ENCODE measurements around the gene NGRN.
A peak's percentile ranks its signal among the peaks of the same experiment; 100 is the strongest.
"Not testable (repeated sequence)": the region's sequence is repeated elsewhere in the genome, so short reads cannot be mapped to it uniquely, and the experiment has no call there.

The NGRN gene

DNA sequence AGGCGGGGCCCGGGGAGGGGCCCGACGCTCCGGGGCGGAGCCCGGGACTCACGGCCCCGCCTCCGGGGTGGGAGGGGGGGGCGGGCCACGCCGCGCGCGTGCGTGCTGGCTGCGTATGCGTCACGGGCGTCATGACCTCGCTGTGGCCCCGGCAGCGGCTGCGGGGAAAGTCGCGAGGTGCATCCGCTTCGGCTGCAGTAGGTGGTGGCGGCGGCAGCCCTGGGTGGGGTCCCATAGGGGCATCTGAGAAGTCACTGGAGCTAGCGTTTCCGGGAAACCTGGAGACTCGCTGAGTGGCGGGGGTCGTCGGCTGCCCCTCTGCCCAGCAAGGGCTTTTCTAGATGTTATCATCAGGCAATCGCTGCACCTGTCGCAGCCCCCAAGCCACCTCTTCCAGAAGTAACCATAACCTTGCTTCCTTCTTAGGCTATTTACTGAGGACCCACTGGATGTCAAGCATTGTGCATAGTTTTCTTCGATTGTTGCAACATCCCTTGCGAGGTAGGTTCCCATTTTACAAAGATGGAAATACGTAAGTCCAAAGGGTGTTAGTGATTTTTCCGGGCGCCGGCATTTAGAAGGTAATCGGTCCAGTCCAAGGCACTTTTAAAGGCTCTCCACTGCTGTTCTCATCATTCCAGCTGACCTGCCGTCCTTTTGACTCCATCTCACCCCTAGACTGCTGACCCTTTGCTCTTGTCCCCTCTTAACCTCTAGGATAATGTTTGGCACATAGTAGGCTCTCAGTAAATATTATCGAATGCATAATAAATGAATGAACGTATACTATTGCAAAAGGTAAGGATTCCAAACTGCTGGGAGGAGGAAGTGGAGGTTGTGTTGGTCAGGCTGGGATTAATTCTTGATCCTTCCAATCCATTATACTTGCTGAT, 31.1 kb upstream of the NGRN start, which contains the start of gene GDPGP1:
TSS of gene GDPGP1 (plus strand) at position 114 of the 893 bp plus-strand sequence. CDS start 6,700 bp downstream, outside the sequence.
- DNase-seq (ENCODE audit: low read depth in 4 of 4, low spot score in 1 of 4) = no peak

DNA sequence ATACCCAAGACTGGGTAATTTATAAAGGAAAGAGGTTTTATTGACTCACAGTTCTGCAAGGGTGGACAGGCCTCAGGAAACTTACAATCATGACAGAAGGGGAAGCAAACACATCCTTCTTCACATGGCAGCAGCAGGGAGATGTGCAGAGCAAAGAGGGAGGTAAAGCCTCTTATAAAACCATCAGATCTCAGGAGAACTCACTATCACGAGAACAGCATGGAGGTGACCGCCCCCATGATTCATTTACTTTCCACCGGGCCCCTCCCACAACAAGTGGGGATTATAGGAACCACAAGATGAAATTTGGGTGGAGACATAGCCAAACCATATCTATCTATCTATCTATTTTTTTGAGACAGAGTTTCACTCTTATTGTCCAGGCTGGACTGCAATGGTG, 26.1 kb upstream of the NGRN start:
- DNase-seq (ENCODE audit: low read depth in 4 of 4, low spot score in 1 of 4) = no peak

DNA sequence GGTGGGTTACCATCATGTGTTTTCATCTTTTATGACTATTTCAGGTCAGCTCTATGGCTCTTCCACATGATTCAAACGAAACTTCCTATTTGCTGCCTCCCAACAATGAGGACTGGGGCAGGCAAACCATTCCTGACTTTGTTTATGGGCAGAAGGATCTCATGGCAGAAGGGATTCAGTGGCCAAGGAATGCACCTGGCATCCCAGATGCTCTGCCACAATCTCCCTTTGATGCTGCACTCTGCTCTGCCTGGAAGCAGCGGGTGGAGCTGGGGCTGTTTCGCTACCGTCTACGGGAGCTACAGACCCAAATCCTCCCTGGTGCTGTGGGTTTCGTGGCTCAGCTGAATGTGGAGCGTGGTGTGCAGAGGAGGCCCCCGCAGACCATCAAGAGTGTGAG, 24.6 kb upstream of the NGRN start:
- no peak for DNase-seq (ENCODE audit: low read depth in 4 of 4, low spot score in 1 of 4)

DNA sequence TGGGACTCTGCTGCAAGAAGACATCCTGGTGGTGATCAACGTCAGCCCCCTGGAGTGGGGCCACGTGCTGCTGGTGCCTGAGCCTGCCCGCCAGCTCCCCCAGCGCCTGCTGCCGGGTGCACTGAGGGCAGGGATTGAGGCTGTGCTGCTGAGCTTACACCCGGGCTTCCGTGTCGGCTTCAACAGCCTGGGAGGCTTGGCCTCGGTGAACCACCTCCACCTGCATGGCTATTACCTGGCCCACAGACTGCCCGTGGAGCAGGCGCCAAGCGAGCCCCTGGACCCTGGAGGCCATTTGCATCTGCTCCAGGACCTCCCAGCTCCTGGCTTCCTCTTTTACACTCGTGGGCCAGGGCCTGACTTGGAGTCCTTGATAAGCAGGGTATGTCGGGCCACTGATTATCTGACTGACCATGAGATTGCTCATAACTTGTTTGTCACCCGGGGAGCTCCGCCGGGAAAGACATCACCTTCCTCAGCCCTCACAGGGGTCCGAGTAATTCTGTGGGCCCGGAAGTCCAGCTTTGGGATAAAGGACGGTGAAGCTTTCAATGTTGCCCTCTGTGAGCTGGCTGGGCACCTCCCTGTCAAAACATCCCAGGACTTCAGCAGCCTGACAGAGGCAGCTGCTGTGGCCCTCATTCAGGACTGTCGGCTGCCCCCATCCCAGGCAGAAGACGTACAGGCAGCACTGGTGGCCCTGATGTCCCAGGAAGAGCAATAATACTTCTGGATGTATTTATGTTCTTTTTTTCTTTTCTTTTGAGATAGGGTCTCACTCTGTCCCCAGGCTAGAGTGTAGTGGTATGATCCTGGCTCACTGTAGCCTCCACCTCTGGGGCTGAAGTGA, 23.9 kb upstream of the NGRN start:
- no peak for DNase-seq (ENCODE audit: low read depth in 4 of 4, low spot score in 1 of 4)

DNA sequence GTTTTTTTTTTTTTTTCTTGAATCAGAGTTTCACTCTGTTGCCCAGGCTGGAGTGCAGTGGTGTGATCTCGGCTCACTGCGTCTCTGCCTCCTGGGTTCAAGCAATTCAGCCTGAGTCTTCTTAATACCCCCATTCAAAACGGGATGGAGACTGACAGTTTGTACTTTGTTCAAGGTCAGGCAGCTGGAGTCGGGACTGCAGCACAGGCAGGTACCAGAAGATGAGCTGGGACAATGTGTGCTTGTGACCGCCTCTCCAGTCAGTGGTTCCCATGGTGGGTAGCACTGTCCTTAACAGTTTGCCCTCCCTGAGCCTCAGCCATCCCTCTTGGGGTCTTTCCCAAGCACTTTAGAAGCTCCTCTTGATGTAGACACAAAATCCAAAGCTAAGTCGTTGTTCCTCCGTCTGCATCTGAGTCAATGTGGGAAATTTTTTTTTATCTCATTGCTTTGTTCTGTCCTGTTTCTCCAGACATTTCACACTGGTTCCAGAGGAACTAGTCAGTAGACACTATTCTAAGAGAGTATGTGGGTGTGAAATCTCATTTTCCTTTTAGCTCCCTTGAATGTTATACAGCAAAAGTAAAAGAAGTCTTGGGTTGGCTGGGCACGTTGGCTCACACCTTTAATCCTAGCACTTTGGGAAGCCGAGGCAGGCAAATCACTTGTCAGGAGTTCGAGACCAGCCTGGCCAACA, 21.4 kb upstream of the NGRN start:
- DNase-seq (ENCODE audit: low read depth in 4 of 4, low spot score in 1 of 4) = no peak

DNA sequence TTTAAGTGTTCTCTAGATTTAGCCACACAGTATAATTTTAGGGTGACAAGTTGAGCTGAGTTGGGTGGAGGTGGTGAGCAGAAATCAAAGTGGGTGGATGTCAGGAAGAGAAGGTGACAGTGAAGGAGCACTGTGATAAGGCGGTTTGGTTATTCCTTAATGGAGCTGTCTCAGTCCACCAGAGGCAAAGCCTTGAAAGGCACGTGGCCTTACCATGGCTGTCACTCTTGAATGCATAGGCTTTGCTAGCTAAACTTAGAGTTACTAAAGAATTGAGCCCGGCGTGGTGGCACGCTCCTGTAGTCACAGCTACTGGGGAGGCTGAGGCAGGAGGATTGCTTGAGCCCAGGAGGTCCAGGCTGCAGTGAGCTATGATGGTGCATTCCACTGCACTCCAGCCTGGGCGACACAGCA, 16.7 kb upstream of the NGRN start:
- DNase-seq (ENCODE audit: low read depth in 4 of 4, low spot score in 1 of 4) = no peak

DNA sequence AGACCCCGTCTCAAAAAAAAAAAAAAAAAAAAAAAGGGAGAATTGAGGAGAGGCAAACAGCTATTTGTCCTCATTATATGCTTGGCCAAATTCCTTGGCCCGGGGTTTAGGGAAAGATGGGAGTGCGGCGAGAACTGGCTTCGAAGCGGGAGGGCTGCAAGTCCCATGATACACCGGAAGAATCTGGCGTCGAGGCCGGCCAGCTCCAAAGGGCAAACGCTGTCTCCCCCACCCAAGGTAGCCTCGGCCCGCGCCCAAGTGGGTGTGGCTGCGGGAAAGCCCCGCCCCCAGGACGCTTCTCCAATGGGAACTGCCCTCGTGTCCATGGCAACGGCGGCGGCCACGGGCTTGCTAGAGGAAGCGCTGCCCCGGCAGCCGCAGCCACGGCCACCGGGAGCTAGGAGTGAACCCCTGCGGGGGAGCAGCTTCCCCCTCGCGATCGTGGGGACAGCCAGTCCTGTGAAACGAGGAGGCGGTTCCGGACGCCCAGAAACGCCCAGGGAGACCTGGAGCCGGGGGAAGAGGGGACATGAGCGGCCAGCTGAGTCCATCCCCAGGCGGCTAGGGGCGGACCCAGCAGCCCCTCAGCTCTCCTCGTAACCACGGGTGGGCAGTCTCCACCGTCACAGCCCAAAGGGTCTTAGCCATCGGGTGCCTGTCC, 16.1 kb upstream of the NGRN start, which contains the start of gene TTLL13:
TSS of gene TTLL13 (plus strand) at position 354 of the 661 bp plus-strand sequence. CDS start 1,075 bp downstream, outside the sequence.
- peak; percentile 47 to 88 (median 69) for DNase-seq (ENCODE audit: low read depth in 4 of 4, low spot score in 1 of 4)

DNA sequence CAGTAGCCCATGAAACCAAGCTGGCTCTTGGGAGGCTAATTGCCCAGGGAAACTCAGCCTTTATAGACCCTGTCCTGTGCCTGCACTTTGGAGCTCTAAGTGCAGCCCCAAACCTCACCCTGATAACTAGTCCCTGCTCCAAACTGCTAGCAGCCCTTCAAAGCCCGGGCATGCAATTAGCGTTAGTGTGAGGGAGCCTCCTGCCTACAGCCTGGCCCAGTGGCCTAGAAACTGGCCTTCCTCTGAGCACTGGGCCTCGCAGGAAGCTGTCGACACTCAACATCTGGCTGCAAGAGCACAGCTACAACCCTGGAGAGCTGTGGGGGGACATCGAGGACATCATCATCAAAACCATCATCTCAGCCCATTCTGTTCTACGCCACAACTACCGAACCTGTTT, 7.7 kb upstream of the NGRN start:
- DNase-seq (ENCODE audit: low read depth in 4 of 4, low spot score in 1 of 4) = no peak

DNA sequence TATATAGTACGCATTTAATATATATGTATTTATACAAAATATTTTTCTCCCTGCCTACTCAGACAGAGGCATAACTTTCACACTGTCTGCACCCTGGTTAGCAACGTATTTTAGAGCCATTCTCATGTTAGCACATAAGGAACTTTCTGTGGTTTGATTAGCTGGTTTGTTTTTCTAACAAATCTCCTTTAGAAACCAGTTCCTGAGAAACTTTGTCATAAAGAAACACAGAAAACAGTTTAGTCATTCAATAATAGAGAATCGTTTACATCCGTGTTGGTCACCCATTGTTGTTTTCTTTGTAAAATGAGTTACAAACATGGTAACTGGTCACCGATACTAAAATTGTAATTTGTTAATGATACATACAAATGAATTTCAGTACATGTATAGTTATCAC, 5.9 kb upstream of the NGRN start:
- no peak for DNase-seq (ENCODE audit: low read depth in 4 of 4, low spot score in 1 of 4)

DNA sequence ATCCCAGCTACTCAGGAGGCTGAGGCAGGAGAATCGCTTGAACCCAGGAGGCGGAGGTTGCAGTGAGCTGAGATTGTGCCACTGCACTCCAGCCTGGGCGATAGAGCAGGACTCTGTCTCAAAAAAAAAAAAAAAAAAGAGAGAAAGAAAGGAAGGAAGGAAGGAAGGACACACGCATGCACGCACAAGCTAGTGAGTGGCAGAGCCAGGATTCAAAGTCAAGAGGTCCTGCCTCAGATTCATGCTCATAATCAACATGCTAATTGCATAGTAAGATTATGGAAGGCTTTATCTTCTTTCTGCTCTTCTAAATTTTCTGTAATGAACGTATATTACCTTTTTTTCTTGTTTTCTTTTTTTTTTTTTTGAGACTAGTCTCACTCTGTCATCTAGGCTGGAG, 4.7 kb upstream of the NGRN start:
- not testable (repeated sequence) for DNase-seq (ENCODE audit: low read depth in 4 of 4, low spot score in 1 of 4)

DNA sequence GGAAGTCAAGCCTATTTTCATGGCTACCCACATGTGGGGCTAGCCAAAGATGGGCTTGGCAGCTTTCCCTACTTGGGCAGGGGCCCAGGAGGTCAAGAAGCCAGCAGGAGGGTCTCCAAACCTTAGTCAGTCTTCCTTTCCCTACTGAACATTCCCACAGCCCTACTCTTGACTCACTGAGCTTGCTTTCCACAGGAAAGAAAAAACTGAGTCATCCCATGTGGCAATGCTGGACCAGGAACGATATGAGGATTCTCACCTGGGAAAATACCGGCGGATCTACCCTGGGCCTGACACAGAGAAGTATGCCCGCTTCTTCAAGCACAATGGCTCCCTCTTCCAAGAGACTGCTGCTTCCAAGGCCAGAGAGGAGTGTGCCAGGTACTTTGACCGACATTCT, 3.7 kb upstream of the NGRN start:
- no peak for DNase-seq (ENCODE audit: low read depth in 4 of 4, low spot score in 1 of 4)

DNA sequence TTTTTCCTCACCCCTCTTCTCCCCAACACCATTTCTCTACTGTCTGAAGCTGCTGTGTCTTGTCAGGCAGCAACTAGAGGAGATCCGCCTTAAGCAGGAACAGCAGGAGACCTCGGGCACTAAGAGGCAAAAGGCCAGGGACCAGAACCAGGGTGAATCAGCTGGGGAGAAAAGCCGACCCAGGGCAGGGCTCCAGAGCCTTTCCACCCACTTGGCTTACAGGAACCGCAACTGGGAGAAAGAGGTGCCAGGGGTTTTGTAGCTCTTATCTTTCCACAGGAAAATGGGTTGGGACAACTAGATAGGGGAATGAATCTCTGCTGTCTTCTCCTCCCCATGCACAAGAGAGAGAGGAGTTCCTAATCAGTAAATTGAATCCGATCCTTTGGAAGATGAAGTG, 3.0 kb upstream of the NGRN start:
- DNase-seq (ENCODE audit: low read depth in 4 of 4, low spot score in 1 of 4) = no peak

DNA sequence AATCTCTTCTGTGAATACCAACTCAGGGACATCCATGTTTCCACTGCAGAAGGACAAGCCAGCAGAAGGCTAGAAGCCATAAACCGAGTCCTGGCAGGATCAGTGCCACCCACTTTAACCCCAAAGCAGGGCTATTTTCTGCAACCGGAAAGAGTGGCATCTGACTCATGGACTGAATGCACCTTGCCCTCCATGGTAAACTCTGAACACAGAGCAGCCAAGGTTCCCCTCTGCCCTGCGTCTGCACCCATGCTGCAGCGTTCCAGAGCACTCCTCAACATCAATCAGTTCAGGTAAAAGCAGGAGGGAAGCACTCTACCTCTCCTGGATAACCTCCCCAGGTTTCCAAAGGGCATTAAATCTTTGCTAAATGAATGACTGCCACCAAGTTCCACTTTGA, 801 bp upstream of the NGRN start:
- peak in 2 of 4 experiments; percentile 6 to 20 for DNase-seq (ENCODE audit: low read depth in 4 of 4, low spot score in 1 of 4)

DNA sequence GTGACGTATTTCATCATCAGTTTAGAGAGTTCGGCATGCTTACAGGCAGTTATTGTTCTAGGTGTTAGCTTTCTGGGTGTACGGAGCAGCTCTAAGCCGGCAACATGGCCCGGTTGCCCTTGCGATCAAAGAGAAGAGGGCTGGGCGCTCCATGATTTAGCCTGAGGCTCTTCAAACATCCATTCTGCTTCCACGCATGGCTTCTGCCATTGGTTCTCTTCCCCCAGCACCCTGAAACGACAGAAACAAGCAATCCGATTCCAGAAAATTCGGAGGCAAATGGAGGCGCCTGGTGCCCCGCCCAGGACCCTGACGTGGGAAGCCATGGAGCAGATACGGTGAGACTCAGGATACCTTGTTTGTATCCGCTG, 574 bp downstream of the NGRN start:
- peak in 2 of 4 experiments; percentile 22 to 35 for DNase-seq (ENCODE audit: low read depth in 4 of 4, low spot score in 1 of 4)

DNA sequence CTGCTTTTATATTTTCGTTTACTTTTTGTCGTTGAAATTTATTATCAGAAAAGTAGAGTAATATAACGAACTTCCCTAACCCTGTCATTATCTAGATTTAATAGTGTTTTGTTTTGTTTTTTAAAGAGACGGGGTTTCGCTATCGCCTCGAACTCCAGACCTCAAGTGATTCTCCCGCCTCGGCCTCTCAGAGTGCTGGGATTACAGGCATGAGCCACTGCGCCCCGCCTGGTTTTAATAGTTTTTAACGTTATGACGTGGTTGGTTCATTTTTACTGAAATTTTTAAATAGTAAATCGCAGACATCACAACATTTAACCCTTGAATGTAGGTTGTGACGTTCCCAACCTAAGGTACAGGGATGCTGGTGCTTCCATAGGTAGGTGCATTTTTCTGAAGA, 1.0 kb downstream of the NGRN start:
- DNase-seq (ENCODE audit: low read depth in 4 of 4, low spot score in 1 of 4) = no peak

DNA sequence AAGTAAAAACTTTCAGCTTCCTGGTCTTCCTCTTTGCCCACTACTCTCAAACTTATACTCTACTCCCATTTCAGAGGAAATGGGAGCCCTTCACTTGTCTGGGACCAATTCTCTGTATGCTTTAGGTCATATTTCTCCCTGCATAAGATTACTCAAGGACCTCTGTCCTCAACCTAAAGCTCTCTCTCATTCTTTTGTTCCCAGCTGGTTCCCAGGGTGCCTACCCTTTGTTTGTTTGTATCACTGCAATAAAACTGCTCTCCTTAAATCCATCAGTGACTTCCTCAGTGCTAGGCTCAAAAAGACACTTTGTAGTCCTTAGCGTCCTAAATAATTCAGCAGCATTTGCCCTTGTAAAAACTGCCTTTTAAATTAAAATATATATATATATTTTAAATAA, 2.9 kb downstream of the NGRN start:
- no peak for DNase-seq (ENCODE audit: low read depth in 4 of 4, low spot score in 1 of 4)

DNA sequence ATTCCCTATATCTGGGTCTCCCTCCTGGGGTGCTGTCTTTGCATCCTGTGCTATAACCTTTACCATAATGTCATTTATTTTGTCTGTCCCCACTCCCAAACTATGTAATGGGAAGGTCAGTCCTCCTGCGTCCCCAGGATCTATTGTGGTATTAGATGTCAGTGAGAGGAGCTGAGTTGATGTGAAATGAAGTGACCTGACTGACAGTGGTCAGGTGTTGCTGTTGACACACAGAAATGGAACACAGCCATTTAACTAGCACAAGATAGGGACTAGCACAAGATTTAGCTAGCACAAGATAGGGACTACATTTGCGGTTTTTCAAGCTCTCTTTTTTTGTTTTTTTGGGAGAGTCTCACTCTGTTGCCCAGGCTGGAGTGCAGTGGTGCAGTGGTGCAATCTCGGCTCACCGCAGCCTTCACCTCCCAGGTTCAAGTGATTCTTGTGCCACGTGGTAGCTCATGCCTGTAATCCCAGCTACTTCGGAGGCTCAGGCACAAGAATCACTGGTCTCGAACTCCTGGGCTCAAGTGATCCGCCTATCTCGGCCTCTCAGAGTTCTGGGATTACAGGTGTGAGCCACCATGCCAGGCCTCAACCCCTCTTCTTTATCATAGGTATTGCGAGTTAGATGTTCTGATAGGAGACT, 5.2 kb downstream of the NGRN start:
- DNase-seq (ENCODE audit: low read depth in 4 of 4, low spot score in 1 of 4) = no peak

DNA sequence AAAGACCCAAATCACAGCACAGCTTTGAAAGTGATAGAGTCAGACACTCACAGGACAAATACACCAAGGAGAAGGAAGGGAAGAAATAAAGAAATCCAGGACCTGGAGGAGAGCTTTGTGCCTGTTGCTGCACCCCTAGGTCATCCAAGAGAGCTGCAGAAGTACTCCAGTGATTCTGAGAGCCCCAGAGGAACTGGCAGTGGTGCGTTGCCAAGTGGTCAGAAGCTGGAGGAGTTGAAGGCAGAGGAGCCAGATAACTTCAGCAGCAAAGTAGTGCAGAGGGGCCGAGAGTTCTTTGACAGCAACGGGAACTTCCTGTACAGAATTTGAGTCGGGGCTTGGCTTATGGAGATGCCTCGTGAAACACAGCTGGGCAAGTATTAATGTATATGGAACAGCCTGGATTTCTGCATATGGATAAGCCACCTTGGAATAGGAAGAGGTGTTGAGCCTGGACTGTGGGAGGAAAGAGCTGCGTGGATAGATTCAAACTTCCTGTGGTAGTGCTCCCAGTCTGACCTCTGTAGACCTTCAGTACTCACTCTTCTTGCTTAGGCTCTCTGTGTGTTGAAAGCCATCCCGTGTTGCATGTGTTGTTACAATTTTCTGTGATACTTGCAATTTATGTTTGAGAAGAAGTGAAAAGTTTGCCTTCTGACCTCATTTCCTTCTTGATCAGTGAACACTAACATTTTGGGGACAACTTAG, 6.1 kb downstream of the NGRN start:
- DNase-seq (ENCODE audit: low read depth in 4 of 4, low spot score in 1 of 4) = no peak

DNA sequence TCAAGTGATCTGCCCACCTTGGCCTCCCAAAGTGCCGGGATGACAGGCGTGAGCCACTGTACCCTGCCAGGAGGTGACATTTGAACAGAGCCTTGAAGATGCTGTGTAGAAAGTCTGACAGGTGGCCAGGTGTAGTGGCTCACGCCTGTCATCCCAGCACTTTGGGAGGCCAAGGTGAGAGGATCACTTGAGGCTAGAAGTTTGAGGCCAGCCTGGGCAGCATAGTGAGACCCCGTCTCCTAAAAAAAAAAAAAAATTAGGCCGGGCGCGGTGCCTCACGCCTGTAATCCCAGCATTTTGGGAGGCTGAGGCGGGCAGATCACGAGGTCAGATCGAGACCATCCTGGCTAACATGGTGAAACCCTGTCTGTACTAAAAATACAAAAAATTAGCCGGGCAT, 13.0 kb downstream of the NGRN start:
- not testable (repeated sequence) for DNase-seq (ENCODE audit: low read depth in 4 of 4, low spot score in 1 of 4)

DNA sequence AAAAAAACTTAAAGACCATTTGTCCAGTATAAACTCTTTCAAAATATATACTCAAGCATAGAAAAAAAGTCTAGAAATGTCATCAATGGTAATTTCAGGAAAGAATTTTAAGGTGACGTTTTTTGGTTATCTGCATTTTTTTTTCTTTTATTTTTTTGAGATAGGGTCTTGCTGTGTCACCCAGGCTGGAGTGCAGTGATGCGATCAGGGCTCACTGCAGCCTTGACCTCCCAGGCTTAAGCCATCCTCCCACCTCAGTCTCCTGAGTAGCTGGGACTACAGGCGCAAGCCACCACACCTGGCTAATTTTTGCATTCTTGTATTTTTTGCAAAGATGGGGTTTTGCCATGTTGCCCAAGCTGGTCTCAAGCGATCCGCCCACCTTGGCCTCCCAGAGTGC, 15.3 kb downstream of the NGRN start:
- DNase-seq (ENCODE audit: low read depth in 4 of 4, low spot score in 1 of 4) = not testable (repeated sequence)

Measured in stimulated activated CD4-positive, alpha-beta T cell treated with anti-CD3 and anti-CD28 coated beads, Interleukin-1b, Interleukin-23, amount 100 ng/mL, for 24 hours (primary cell).